Measurements from ENCODE around the gene PARD3. TPM values are rescaled to one million over a fixed set of nuclear protein-coding genes. Genes with fewer than 3 reads are reported as not detected.

PARD3 gene
- total and polyA plus RNA-seq, 10 of the 15 experiments (the other 5 are each of a cell fraction or from before 2014, with no cell fraction given): 2.6 to 43.1 (median 13.9) TPM

DNA sequence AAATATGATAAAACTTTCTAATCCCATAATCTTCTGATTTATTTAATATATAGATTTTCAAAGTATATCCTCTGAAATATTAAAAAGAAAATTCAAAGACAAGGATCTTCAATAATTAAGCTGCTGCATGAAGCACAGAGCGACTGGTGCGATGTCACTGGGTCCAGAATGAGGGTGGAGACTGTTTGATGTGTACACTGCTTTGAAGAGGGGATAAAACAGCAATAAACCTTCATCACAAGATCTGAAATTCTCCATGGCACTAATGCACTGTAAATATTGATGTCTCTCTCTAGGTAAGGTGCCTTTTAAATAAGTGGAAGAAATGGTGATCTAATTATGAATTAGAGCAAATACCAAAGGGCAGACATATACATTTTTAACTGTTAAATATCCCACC lies 337.8 kb downstream of the PARD3 start:
- FAIRE-seq: no peak
- intact Hi-C loops (cut with micrococcal nuclease; ENCODE audit: unreplicated experiment): no loop called here
- H3K36me3 ChIP-seq (ENCODE audit: control insufficient read depth in 2 of 2, insufficient read depth in 2 of 2, low read length in 1 of 2): no peaks in the 10 kb centered on the region
- ChIA-PET SMC1A (ENCODE audit: uncharacterized antibody, unreplicated experiment) (interaction anchor here (1.2 to 1.9 kb wide), 2 partner anchors 8 to 18 kb away, joined by 4 to 6 read pairs; no protein-coding TSS in a partner anchor), RAD21 (ENCODE audit: unreplicated experiment) (no interaction called here), POLR2A (interaction anchor here (0.8 kb wide), 1 partner anchor 12 kb away, joined by 3 read pairs; no protein-coding TSS in a partner anchor), CTCF (interaction anchor here (0.6 kb wide), 1 partner anchor 19 kb away, joined by 3 read pairs; no protein-coding TSS in a partner anchor)
- no peak for ATAC-seq
- in situ Hi-C loops (cut with MboI): no loop called here
- H2AFZ ChIP-seq (ENCODE audit: control insufficient read depth, low read depth, low read length): no peak overlapping the region
- no peaks in the 10 kb centered on the region for H3K27me3 ChIP-seq (replicated peaks in 1 of 2; ENCODE audit: control insufficient read depth in 2 of 2, insufficient read depth in 2 of 2, low read length in 1 of 2)
- no peak overlapping the region for H3K4me2 ChIP-seq (ENCODE audit: control insufficient read depth, insufficient read depth)
- no peaks in the 10 kb centered on the region for H4K20me1 ChIP-seq (ENCODE audit: control insufficient read depth, insufficient read depth)
- H3K27ac ChIP-seq (ENCODE audit: control insufficient read depth, insufficient read depth): no peak overlapping the region
- H3K4me3 ChIP-seq: no peak overlapping the region
- H3K9ac ChIP-seq (ENCODE audit: control insufficient read depth, insufficient read depth, low read length): no peak overlapping the region
- TF ChIP-seq, protein P1, sequence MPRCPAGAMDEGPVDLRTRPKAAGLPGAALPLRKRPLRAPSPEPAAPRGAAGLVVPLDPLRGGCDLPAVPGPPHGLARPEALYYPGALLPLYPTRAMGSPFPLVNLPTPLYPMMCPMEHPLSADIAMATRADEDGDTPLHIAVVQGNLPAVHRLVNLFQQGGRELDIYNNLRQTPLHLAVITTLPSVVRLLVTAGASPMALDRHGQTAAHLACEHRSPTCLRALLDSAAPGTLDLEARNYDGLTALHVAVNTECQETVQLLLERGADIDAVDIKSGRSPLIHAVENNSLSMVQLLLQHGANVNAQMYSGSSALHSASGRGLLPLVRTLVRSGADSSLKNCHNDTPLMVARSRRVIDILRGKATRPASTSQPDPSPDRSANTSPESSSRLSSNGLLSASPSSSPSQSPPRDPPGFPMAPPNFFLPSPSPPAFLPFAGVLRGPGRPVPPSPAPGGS (IDR thresholded peaks at IDR 0.05; ENCODE audit: borderline replicate concordance, insufficient read depth, low read depth, low read length, poor library complexity, severe bottlenecking): no peak
- TF ChIP-seq, protein P2, sequence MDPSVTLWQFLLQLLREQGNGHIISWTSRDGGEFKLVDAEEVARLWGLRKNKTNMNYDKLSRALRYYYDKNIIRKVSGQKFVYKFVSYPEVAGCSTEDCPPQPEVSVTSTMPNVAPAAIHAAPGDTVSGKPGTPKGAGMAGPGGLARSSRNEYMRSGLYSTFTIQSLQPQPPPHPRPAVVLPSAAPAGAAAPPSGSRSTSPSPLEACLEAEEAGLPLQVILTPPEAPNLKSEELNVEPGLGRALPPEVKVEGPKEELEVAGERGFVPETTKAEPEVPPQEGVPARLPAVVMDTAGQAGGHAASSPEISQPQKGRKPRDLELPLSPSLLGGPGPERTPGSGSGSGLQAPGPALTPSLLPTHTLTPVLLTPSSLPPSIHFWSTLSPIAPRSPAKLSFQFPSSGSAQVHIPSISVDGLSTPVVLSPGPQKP (IDR thresholded peaks at IDR 0.05; ENCODE audit: low read depth, low read length): no peak
- no peak for TF ChIP-seq YBX1 (IDR thresholded peaks at IDR 0.05)
- TF ChIP-seq NBN (IDR thresholded peaks at IDR 0.05): no peak
- TF ChIP-seq BHLHE40 (IDR thresholded peaks at IDR 0.05; ENCODE audit: borderline replicate concordance in 1 of 2, low read depth in 2 of 2, low read length in 1 of 2): no peak
- no peak for TF ChIP-seq TBL1XR1 (IDR thresholded peaks at IDR 0.05; ENCODE audit: low read depth, low read length)
- no peak for TF ChIP-seq LARP7 (IDR thresholded peaks at IDR 0.05)
- no peak for TF ChIP-seq KAT2A (conservative IDR thresholded peaks at IDR 0.05; ENCODE audit: control insufficient read depth, low read depth, low read length)
- no peak for TF ChIP-seq SMC3 (IDR thresholded peaks at IDR 0.05; ENCODE audit: borderline replicate concordance, low read length)
- no peak for TF ChIP-seq CEBPZ (IDR thresholded peaks at IDR 0.05; ENCODE audit: low read depth, low read length)
- no peak for TF ChIP-seq CHD4 (IDR thresholded peaks at IDR 0.05)
- TF ChIP-seq STAT3 (IDR thresholded peaks at IDR 0.05; ENCODE audit: low read depth, low read length): no peak
- no peak for TF ChIP-seq HCFC1 (IDR thresholded peaks at IDR 0.05; ENCODE audit: low read length)
- no peaks in the 10 kb centered on the region for H3K4me1 ChIP-seq (ENCODE audit: control insufficient read depth, insufficient read depth, low read length)
- no TSS peak for BruUV-seq (replicated peaks)
- WGBS (ENCODE audit: insufficient coverage, insufficient replicate concordance, low lambda C conversion rate, missing lambda C conversion rate): 82% methylated on average over 2 of the region's 2 CpGs
- no peak for DNase-seq (ENCODE audit: low read depth, low spot score)
- H3K9me3 ChIP-seq (replicated peaks; ENCODE audit: control insufficient read depth, insufficient read depth, low read length): no peaks in the 10 kb centered on the region
- no peaks in the 10 kb centered on the region for H3K79me2 ChIP-seq (ENCODE audit: control insufficient read depth, insufficient read depth, low read length)

All from GM12878 (cell line).